ENCODE measurements around the gene BMERB1.

The BMERB1 gene

DNA sequence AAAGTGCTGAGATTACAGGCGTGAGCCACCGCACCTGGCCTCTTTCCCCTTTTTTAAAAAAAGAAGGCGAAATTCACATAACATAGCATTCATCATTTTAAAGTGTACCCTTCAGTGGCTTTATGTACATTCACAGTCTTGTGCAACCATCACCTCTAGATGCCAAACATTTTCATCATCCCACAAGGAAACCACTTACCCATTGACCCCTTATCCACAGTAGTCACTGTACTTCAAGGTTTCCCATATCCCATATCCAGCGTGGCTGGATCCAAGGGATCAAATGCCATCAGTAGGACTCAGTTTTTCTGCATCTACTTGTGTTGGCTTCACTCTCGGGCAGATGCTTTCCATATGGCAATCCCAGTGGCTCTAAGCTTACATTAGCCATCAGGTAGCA lies 50.3 kb downstream of the BMERB1 start:
- no peak for TF ChIP-seq CTCF (IDR thresholded peaks at IDR 0.05; ENCODE audit: control extremely low read depth, extremely low read depth, low read depth, missing control alignments)
- ChIA-PET CTCF (no interaction called here), POLR2A (no interaction called here)
- DNase-seq (ENCODE audit: extremely low spot score): no peak

DNA sequence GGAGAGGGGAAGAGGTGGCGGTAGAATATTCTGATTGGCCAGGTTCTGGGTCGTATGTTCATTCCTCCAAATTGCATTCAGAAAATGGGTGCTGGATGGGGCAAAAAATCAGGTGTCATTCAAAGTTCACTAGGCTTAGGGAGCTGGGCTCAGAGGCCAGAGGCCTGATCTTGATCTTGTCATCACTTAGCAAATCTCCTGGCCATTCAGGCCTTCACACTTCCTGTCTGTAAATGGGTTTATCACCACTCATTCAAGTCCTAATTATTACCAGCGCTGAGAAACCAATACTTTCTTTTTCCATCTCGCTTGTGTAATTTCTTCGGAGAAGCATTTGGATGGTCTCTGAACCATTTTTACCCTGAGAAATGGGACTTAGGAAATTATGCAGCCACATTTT lies 50.8 kb downstream of the BMERB1 start:
- DNase-seq (ENCODE audit: extremely low spot score): no peak
- CTCF ChIA-PET: no interaction called here
- TF ChIP-seq CTCF (IDR thresholded peaks at IDR 0.05; ENCODE audit: control extremely low read depth, extremely low read depth, low read depth, missing control alignments): no peak
- POLR2A ChIA-PET: no interaction called here

DNA sequence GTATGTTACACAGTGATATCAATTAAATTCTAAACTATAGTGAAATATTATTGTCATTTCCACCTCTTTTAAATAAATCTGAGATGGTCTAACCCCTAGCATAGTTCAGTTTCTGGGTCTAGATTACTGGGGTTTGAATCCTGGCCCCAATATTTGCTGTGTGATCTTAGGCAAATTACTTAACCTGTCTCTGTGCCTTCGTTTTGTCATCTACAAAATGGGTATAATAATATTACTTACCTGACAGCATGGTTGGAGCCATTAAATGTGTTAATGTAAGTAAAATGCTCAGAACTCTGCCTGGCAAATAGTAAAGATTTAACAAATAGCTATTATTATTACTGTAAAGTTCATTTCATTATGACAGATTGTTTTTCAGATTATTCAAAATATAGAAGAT lies 52.3 kb downstream of the BMERB1 start:
- ChIA-PET CTCF (no interaction called here), POLR2A (no interaction called here)
- TF ChIP-seq CTCF (IDR thresholded peaks at IDR 0.05; ENCODE audit: control extremely low read depth, extremely low read depth, low read depth, missing control alignments): no peak
- DNase-seq (ENCODE audit: extremely low spot score): no peak

DNA sequence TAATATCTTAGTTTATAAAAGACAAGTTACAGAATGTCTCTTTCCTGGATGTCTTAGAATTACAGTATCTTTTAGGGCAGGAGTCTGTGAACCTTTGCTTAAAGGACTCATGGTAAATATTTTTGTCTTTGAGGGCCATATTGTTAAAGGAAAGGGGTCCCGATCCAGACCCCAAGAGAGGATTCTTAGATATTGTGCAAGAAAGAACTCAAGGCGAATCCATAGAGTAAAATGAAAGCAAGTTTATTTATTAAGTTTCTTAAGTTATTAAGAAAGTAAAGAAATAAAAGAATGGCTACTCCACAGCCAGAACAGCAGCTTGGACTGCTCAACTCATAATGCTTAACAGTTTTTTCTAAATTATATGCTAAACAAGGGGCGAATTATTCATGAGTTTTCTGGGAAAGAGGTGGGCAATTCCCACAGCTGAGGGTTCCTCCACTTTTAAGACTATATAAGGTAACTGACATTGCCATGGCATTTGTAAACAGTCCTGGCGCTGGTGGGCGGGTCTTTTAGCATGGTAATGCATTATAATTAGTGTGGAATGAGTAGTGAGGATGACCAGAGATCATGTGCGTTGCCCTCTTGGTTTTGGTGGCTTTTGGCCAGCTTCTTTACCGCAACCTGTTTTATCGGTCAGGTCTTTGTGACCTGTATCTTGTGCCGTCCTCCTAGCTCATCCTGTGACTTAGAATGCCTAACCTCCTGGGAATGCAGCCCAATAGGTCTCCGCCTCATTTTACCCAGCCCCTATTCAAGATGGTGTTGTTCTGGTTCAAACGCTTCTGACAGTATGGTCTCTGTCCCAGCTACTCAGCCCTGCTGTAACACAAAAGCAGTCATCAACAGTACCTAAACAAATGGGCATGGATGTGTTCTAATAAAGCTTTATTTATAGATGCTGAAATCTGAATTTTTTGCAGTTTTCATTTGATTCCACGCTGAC lies 53.2 kb downstream of the BMERB1 start:
- TF ChIP-seq CTCF (IDR thresholded peaks at IDR 0.05; ENCODE audit: control extremely low read depth, extremely low read depth, low read depth, missing control alignments): no peak
- ChIA-PET CTCF (no interaction called here), POLR2A (no interaction called here)
- DNase-seq (ENCODE audit: extremely low spot score): no peak

DNA sequence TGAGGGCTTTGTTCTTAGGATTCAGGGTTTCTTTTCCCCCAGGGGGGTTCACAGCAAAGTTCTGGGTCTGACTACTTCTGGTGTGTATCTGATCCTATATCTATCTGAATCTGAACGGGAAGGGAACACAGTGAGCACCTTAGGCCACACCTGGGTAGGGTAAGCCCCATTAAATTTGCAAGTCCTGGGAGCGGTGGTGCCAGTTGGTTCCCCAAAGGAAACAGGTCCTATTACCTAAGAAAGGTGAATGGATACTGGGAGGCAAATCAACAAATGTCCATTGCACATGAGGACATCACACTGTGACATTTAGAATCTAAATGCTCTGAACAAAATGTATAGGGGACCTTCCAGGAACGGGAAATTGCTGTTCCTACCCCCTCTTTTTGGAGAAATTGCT lies 54.6 kb downstream of the BMERB1 start:
- TF ChIP-seq CTCF (IDR thresholded peaks at IDR 0.05; ENCODE audit: control extremely low read depth, extremely low read depth, low read depth, missing control alignments): no peak
- POLR2A ChIA-PET: no interaction called here
- no peak for DNase-seq (ENCODE audit: extremely low spot score)
- CTCF ChIA-PET: no interaction called here

DNA sequence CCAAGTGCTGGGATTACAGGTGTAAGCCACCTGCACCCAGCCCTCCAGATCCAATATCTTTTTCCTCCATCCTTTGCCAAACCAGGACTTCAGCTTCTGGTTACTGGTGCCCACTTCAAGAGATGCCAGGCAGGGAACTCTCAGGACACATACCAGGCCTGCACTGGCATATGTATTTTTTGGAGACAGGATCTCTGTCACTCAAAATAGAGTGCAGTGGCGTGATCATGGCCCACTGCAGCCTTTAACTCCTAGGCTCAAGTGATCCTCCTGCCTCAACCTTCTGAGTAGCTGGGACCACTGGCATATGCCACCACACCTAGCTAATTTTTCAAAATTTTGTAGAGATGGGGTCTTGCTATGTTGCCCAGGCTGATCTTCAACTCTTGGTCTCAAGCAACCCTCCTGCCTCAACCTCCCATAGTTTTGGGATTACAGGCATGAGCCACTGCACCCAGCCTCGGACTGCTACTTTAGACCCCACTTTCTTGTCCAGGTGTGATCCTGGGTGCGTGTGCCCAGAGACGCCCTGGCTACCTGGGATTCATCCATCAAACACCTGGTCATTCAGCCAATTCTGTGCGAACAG lies 55.8 kb downstream of the BMERB1 start:
- no peak for TF ChIP-seq CTCF (IDR thresholded peaks at IDR 0.05; ENCODE audit: control extremely low read depth, extremely low read depth, low read depth, missing control alignments)
- POLR2A ChIA-PET: no interaction called here
- DNase-seq (ENCODE audit: extremely low spot score): no peak
- CTCF ChIA-PET: no interaction called here

All from GM10248 (cell line).